HepG2 (cell line): ENCODE results near the gene B9D2. TPM values are rescaled to one million over a fixed set of nuclear protein-coding genes. Genes with fewer than 3 reads are reported as not detected.

ENCODE experiments used
- AKAP8 ChIP-seq: sonication (generic); formaldehyde crosslinking; IDR thresholded peaks from 2 replicates; pipeline ENCODE4 v1.5.1; 2020; ENCODE audit warnings: mild to moderate bottlenecking, missing genetic modification reagents
- ARID3A ChIP-seq: IDR thresholded peaks from 2 replicates; pipeline ENCODE4 v1.6.1; 2012; ENCODE audit warnings: low read depth, low read length, improper control_type of control experiment
- CENPT ChIP-seq: sonication (generic); formaldehyde crosslinking; IDR thresholded peaks from 2 replicates; pipeline ENCODE4 v1.8.0; 2022; ENCODE audit warnings: low read depth, mild to moderate bottlenecking, moderate library complexity, missing genetic modification reagents
- CERS6 ChIP-seq: sonication (generic); formaldehyde crosslinking; IDR thresholded peaks from 2 replicates; pipeline ENCODE4 v1.5.0; 2020; ENCODE audit warnings: missing genetic modification reagents
- ERF ChIP-seq: IDR thresholded peaks from 2 replicates; pipeline ENCODE4 v1.6.1; 2018; ENCODE audit warnings: missing biosample characterization, missing genetic modification reagents
- FOXK1 ChIP-seq: sonication (generic); formaldehyde crosslinking; IDR thresholded peaks from 2 replicates; pipeline ENCODE4 v1.4.0; 2020; ENCODE audit warnings: low read depth, missing genetic modification reagents, borderline replicate concordance
- FOXO1 ChIP-seq: sonication (generic); formaldehyde crosslinking; IDR thresholded peaks from 2 replicates; pipeline ENCODE4 v1.4.0; 2020; ENCODE audit warnings: missing genetic modification reagents
- GTF2F1 ChIP-seq: fragments of 150-350 bp; IDR thresholded peaks from 2 replicates; pipeline ENCODE4 v1.6.1; 2014; ENCODE audit warnings: low read length
- HMG20A ChIP-seq: IDR thresholded peaks from 2 replicates; pipeline ENCODE4 v1.6.1; 2016; ENCODE audit warnings: borderline replicate concordance
- JUND ChIP-seq: sonication (generic); formaldehyde crosslinking; IDR thresholded peaks from 2 replicates; pipeline ENCODE4 v1.8.0; 2022; ENCODE audit warnings: mild to moderate bottlenecking, missing genetic modification reagents
- MATR3 ChIP-seq: sonication (generic); formaldehyde crosslinking; IDR thresholded peaks from 2 replicates; pipeline ENCODE4 v1.4.0; 2020; ENCODE audit warnings: missing genetic modification reagents
- MEIS2 ChIP-seq: sonication (generic); formaldehyde crosslinking; IDR thresholded peaks from 2 replicates; pipeline ENCODE4 v1.9.0; 2021; ENCODE audit warnings: mild to moderate bottlenecking, missing genetic modification reagents
- NFATC3 ChIP-seq: sonication (generic); formaldehyde crosslinking; IDR thresholded peaks from 2 replicates; pipeline ENCODE4 v1.5.1; 2020; ENCODE audit warnings: mild to moderate bottlenecking, missing genetic modification reagents
- PHF20 ChIP-seq: sonication (generic); formaldehyde crosslinking; IDR thresholded peaks from 2 replicates; pipeline ENCODE4 v1.5.0; 2020; ENCODE audit warnings: mild to moderate bottlenecking, missing genetic modification reagents
- REXO4 ChIP-seq: sonication (generic); formaldehyde crosslinking; IDR thresholded peaks from 2 replicates; pipeline ENCODE4 v1.8.0; 2022; ENCODE audit warnings: missing genetic modification reagents, mild to moderate bottlenecking, borderline replicate concordance
- SAP130 ChIP-seq: IDR thresholded peaks from 2 replicates; pipeline ENCODE4 v1.6.1; 2016; ENCODE audit warnings: low read depth
- SKI ChIP-seq: fragments of 450-650 bp; IDR thresholded peaks from one replicate; pipeline ENCODE4 v1.6.1; 2018; ENCODE audit warnings: mild to moderate bottlenecking; ENCODE audit not compliant: partially characterized antibody
- ZNF678 ChIP-seq: sonication (generic); formaldehyde crosslinking; IDR thresholded peaks from 2 replicates; pipeline ENCODE4 v1.4.0; 2020; ENCODE audit warnings: mild to moderate bottlenecking, missing genetic modification reagents
- ZNF775 ChIP-seq: sonication (generic); formaldehyde crosslinking; IDR thresholded peaks from 2 replicates; pipeline ENCODE4 v1.4.0; 2020; ENCODE audit warnings: missing genetic modification reagents, mild to moderate bottlenecking, moderate library complexity, borderline replicate concordance
- polyA plus RNA-seq, 8 experiments: library from polyadenylated mRNA; depleted of rRNA in 3 of 8; stranded (reverse) in 7 of 8; unstranded in 1 of 8; fragments of >200 nt; fragmentation: Illumina TruSeq in 4 of 8; extraction: Trizol in 4 of 8; gene quantifications; 2 replicates each; pipeline versions ENCODE4 v1.2.1 to v1.2.3, GENCODE V29; 2011 to 2016; ENCODE audit warnings: low read depth in 4 of 8, missing spikeins in 1 of 8, mixed read lengths in 1 of 8; ENCODE audit not compliant: insufficient read depth in 1 of 8
- total RNA-seq, 5 experiments: library from RNA; depleted of rRNA; stranded (reverse); fragments of >200 nt; fragmentation: Illumina TruSeq; extraction: Trizol; gene quantifications; 2 replicates each; pipeline ENCODE4 v1.2.3, GENCODE V29; 2016; ENCODE audit warnings: low read depth in 1 of 5
- TF ChIP-seq, protein P1 (sequence below): sonication (generic); formaldehyde crosslinking; IDR thresholded peaks from 2 replicates; pipeline ENCODE4 v1.5.0; 2020; ENCODE audit warnings: mild to moderate bottlenecking, missing genetic modification reagents
- TF ChIP-seq, protein P2 (sequence below): sonication (generic); formaldehyde crosslinking; IDR thresholded peaks from 2 replicates; pipeline ENCODE4 v1.4.0; 2020; ENCODE audit warnings: missing genetic modification reagents, borderline replicate concordance

The B9D2 gene
- total and polyA plus RNA-seq, 2 of the 13 experiments (the other 11 are each of a cell fraction or from before 2014, with no cell fraction given): 3.1 to 4.4 TPM

- TF ChIP-seq ARID3A (no peak), SAP130 (CRISPR knock-in tag) (peak; percentile 63), ZNF775 (CRISPR knock-in tag) (no peak), PHF20 (CRISPR knock-in tag) (no peak), CERS6 (CRISPR knock-in tag) (no peak), MATR3 (no peak), AKAP8 (CRISPR knock-in tag) (no peak), NFATC3 (CRISPR knock-in tag) (no peak), HMG20A (CRISPR knock-in tag) (no peak), MEIS2 (CRISPR knock-in tag) (0 out of 2 replicates have a peak, but pooled peaks have one; percentile 39), ZNF678 (CRISPR knock-in tag) (no peak), CENPT (no peak), ERF (CRISPR knock-in tag) (0 out of 2 replicates have a peak, but pooled peaks have one; percentile 7), FOXO1 (0 out of 2 replicates have a peak, but pooled peaks have one; percentile 13), REXO4 (CRISPR knock-in tag) (no peak), GTF2F1 (no peak), JUND (CRISPR knock-in tag) (no peak), SKI (peak; percentile 33), FOXK1 (CRISPR knock-in tag) (peak; percentile 37; the same call in 1 of the 2 replicates)
- TF ChIP-seq, protein P1, sequence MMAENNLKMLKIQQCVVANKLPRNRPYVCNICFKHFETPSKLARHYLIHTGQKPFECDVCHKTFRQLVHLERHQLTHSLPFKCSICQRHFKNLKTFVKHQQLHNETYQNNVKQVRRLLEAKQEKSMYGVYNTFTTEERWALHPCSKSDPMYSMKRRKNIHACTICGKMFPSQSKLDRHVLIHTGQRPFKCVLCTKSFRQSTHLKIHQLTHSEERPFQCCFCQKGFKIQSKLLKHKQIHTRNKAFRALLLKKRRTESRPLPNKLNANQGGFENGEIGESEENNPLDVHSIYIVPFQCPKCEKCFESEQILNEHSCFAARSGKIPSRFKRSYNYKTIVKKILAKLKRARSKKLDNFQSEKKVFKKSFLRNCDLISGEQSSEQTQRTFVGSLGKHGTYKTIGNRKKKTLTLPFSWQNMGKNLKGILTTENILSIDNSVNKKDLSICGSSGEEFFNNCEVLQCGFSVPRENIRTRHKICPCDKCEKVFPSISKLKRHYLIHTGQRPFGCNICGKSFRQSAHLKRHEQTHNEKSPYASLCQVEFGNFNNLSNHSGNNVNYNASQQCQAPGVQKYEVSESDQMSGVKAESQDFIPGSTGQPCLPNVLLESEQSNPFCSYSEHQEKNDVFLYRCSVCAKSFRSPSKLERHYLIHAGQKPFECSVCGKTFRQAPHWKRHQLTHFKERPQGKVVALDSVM (CRISPR knock-in tag): peak; percentile 61
- TF ChIP-seq, protein P2, sequence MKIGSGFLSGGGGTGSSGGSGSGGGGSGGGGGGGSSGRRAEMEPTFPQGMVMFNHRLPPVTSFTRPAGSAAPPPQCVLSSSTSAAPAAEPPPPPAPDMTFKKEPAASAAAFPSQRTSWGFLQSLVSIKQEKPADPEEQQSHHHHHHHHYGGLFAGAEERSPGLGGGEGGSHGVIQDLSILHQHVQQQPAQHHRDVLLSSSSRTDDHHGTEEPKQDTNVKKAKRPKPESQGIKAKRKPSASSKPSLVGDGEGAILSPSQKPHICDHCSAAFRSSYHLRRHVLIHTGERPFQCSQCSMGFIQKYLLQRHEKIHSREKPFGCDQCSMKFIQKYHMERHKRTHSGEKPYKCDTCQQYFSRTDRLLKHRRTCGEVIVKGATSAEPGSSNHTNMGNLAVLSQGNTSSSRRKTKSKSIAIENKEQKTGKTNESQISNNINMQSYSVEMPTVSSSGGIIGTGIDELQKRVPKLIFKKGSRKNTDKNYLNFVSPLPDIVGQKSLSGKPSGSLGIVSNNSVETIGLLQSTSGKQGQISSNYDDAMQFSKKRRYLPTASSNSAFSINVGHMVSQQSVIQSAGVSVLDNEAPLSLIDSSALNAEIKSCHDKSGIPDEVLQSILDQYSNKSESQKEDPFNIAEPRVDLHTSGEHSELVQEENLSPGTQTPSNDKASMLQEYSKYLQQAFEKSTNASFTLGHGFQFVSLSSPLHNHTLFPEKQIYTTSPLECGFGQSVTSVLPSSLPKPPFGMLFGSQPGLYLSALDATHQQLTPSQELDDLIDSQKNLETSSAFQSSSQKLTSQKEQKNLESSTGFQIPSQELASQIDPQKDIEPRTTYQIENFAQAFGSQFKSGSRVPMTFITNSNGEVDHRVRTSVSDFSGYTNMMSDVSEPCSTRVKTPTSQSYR (CRISPR knock-in tag): peak; percentile 64; the same call in 1 of the 2 replicates
These were observed 40.9 kb downstream of the B9D2 start (continued) for GRCh38 chr19:41323023-41323422.
